PC-3 (cell line): ENCODE results near the gene ZDHHC24.

Source experiments
- EZH2 ChIP-seq: fragments of 300-600 bp; sonication (generic); IDR thresholded peaks from one replicate; pipeline ENCODE4 v1.6.1; 2017; ENCODE audit warnings: antibody characterized with exemption, mild to moderate bottlenecking, low read length; ENCODE audit not compliant: unreplicated experiment
- EZH2phosphoT487 ChIP-seq: fragments of 300-600 bp; sonication (generic); IDR thresholded peaks from 2 replicates; pipeline ENCODE4 v1.6.1; 2018; ENCODE audit warnings: mild to moderate bottlenecking, antibody characterized with exemption, low read length, borderline replicate concordance
- TF ChIP-seq, protein P1 (sequence below): fragments of 300-600 bp; sonication (generic); conservative IDR thresholded peaks from 2 replicates; pipeline ENCODE4 v1.5.1; 2017; ENCODE audit warnings: antibody characterized with exemption, low read depth, mild to moderate bottlenecking, low read length

DNA sequence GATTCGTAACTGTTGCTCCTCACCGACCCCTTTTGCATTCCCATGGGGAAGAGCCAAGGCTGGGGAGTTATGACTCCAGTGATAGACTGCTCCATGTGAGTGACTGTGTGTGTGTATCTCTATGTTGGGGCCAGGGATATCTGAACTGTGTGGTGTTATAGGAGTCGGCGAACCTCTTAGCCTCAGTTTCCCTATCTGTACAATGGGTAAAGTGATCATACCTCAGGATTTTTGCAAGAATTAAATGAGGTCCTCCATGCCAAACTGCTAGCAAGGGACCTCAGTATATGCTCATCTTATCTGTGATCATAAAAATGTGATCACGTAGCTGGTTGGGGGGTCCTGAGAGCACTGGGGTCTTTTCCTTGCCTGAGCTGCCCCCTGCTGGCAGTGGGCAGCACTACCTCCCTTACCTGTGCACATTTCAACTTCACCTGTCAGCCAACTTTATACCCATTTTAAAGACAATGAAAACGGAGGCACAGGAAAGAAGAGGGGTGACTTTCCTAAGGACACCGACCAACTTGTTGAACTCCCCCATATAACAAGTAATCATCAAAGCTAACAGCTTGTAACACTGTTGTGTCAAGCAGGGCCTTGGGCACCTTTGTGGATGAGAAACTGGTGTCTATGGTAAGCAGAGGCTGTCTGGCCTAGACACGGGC lies 67.0 kb downstream of the ZDHHC24 start:
- TF ChIP-seq EZH2phosphoT487 = no peak
- TF ChIP-seq EZH2 = no peak
- TF ChIP-seq, protein P1, sequence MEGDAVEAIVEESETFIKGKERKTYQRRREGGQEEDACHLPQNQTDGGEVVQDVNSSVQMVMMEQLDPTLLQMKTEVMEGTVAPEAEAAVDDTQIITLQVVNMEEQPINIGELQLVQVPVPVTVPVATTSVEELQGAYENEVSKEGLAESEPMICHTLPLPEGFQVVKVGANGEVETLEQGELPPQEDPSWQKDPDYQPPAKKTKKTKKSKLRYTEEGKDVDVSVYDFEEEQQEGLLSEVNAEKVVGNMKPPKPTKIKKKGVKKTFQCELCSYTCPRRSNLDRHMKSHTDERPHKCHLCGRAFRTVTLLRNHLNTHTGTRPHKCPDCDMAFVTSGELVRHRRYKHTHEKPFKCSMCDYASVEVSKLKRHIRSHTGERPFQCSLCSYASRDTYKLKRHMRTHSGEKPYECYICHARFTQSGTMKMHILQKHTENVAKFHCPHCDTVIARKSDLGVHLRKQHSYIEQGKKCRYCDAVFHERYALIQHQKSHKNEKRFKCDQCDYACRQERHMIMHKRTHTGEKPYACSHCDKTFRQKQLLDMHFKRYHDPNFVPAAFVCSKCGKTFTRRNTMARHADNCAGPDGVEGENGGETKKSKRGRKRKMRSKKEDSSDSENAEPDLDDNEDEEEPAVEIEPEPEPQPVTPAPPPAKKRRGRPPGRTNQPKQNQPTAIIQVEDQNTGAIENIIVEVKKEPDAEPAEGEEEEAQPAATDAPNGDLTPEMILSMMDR = peak; percentile 100
